ENCODE results near the gene DDIT4L. TPM values are rescaled to one million over a fixed set of nuclear protein-coding genes. Genes with fewer than 3 reads are reported as not detected.
"Not testable (repeated sequence)": the region's sequence is repeated elsewhere in the genome, so short reads cannot be mapped to it uniquely, and the experiment has no call there.

The DDIT4L gene
- total RNA-seq, 1 donor from 2014 or later: 6.7 TPM

- no peak overlapping the region for H3K27ac Mint-ChIP-seq
- H3K9me3 Mint-ChIP-seq: no peaks in the 10 kb centered on the region
- H3K4me3 Mint-ChIP-seq: no peak overlapping the region
- no peak for TF ChIP-seq CTCF (conservative IDR thresholded peaks at IDR 0.05)
- no peaks in the 10 kb centered on the region for H3K36me3 Mint-ChIP-seq
- no peak for DNase-seq (ENCODE audit: extremely low spot score, unreplicated experiment)
- no peaks in the 10 kb centered on the region for H3K27me3 Mint-ChIP-seq
- peaks cover 17% of the 10 kb centered on the region for H3K4me1 Mint-ChIP-seq (ENCODE audit: unreplicated experiment)
Observed at GRCh38 chr4:100146756-100147155, 43.5 kb downstream of the DDIT4L start.

GRCh38 chr4:100137320-100137719 is 52.9 kb downstream of the DDIT4L start:
- not testable (repeated sequence) for H3K27ac Mint-ChIP-seq

More at GRCh38 chr4:100137320-100137719, 52.9 kb downstream of the DDIT4L start:
- not testable (repeated sequence) for H3K36me3 Mint-ChIP-seq; H3K9me3 Mint-ChIP-seq; DNase-seq (ENCODE audit: extremely low spot score, unreplicated experiment); H3K27me3 Mint-ChIP-seq; H3K4me3 Mint-ChIP-seq; H3K4me1 Mint-ChIP-seq (ENCODE audit: unreplicated experiment)

Other genes with a start within 250 kb of the DDIT4L start
- 39.8 and 43.5 TPM in 2 replicates for gene DNAJB14, start 243.8 kb downstream of the DDIT4L start, total RNA-seq (ENCODE audit: low replicate concordance)
- gene H2AZ1, start 240.2 kb downstream of the DDIT4L start, total RNA-seq (ENCODE audit: low replicate concordance): 207 and 386 TPM in 2 replicates